GM23338 (cell line): ENCODE results near the gene PYGB. TPM values are rescaled to one million over a fixed set of nuclear protein-coding genes. Genes with fewer than 3 reads are reported as not detected.
"Not testable (repeated sequence)": the region's sequence is repeated elsewhere in the genome, so short reads cannot be mapped to it uniquely, and the experiment has no call there.

ENCODE experiments used
- ATAC-seq: fragments of 200-7000 bp; cut with Tn5 transposase; 3 replicates; pipeline ENCODE4 v1.9.1; 2020
- DNase-seq: peaks from one replicate; pipeline ENCODE4 v3.0.0-alpha.2; 2015; ENCODE audit warnings: low spot score
- H2AFZ ChIP-seq: fragments of 200-600 bp; sonication (generic); 2 replicates; pipeline ENCODE4 v1.8.0; 2016; ENCODE audit warnings: antibody characterized with exemption, mild to moderate bottlenecking, moderate library complexity
- H3F3A ChIP-seq: fragments of 200-600 bp; sonication (generic); replicated peaks from 2 replicates; pipeline ENCODE4 v1.8.0; 2017; ENCODE audit warnings: antibody characterized with exemption, mixed run types, low read depth
- H3K27ac ChIP-seq: fragments of 200-600 bp; sonication (generic); 2 replicates; pipeline ENCODE4 v1.6.1; 2016; ENCODE audit warnings: low read depth
- H3K27me3 ChIP-seq: fragments of 200-600 bp; sonication (generic); 2 replicates; pipeline ENCODE4 v1.8.0; 2016; ENCODE audit warnings: mild to moderate bottlenecking, mixed run types, moderate library complexity; ENCODE audit not compliant: insufficient read depth
- H3K36me3 ChIP-seq: fragments of 200-600 bp; sonication (generic); 2 replicates; pipeline ENCODE4 v1.8.0; 2016; ENCODE audit warnings: mild to moderate bottlenecking; ENCODE audit not compliant: insufficient read depth
- H3K4me1 ChIP-seq: fragments of 200-600 bp; sonication (generic); 2 replicates; pipeline ENCODE4 v1.8.0; 2016; ENCODE audit warnings: mild to moderate bottlenecking, moderate library complexity; ENCODE audit not compliant: insufficient read depth
- H3K4me2 ChIP-seq: fragments of 200-600 bp; sonication (generic); 2 replicates; pipeline ENCODE4 v1.7.1; 2017; ENCODE audit warnings: mixed run types
- H3K4me3 ChIP-seq: fragments of 200-600 bp; sonication (generic); 2 replicates; pipeline ENCODE4 v1.6.1; 2016; ENCODE audit warnings: mixed run types
- H3K79me2 ChIP-seq: fragments of 200-600 bp; sonication (generic); replicated peaks from 2 replicates; pipeline ENCODE4 v1.8.0; 2017; ENCODE audit warnings: mild to moderate bottlenecking; ENCODE audit not compliant: insufficient read depth
- H3K9me2 ChIP-seq: fragments of 200-600 bp; sonication (generic); 2 replicates; pipeline ENCODE4 v1.8.0; 2017; ENCODE audit not compliant: insufficient read depth
- H4K20me1 ChIP-seq: fragments of 200-600 bp; sonication (generic); replicated peaks from 2 replicates; pipeline ENCODE4 v1.8.0; 2017; ENCODE audit warnings: mild to moderate bottlenecking; ENCODE audit not compliant: insufficient read depth
- H3K27ac Mint-ChIP-seq: 2 replicates; pipeline ENCODE4 v1.8.0; 2020; ENCODE audit warnings: inconsistent platforms, mild to moderate bottlenecking, moderate library complexity, mixed read lengths
- H3K27me3 Mint-ChIP-seq: 3 replicates; pipeline ENCODE4 v1.8.0; 2022; ENCODE audit warnings: low read depth, mild to moderate bottlenecking, moderate library complexity, mixed read lengths, inconsistent platforms; ENCODE audit not compliant: insufficient read depth, poor library complexity
- H3K36me3 Mint-ChIP-seq: 3 replicates; pipeline ENCODE4 v1.8.0; 2021; ENCODE audit warnings: low read depth, mild to moderate bottlenecking, inconsistent platforms, moderate library complexity, mixed read lengths
- H3K4me1 Mint-ChIP-seq: 3 replicates; pipeline ENCODE4 v1.8.0; 2020; ENCODE audit warnings: mild to moderate bottlenecking, inconsistent platforms, mixed read lengths
- H3K4me3 Mint-ChIP-seq: 3 replicates; pipeline ENCODE4 v1.8.0; 2021; ENCODE audit warnings: moderate library complexity, mild to moderate bottlenecking, inconsistent platforms, mixed read lengths
- H3K9me3 Mint-ChIP-seq: 3 replicates; pipeline ENCODE4 v1.8.0; 2020; ENCODE audit warnings: moderate library complexity, mild to moderate bottlenecking, inconsistent platforms, mixed read lengths
- CREB1 ChIP-seq: fragments of 250-450 bp; sonication (Bioruptor Pico); IDR thresholded peaks from 2 replicates; pipeline ENCODE4 v1.5.0; 2020; ENCODE audit warnings: low read depth, mild to moderate bottlenecking, moderate library complexity
- CTCF ChIP-seq, 2 experiments: fragments of 200-600 bp in 1 of 2; sonication (generic) in 1 of 2; conservative IDR thresholded peaks; 2 replicates each; pipeline versions ENCODE4 v1.5.1 to v1.6.1; 2016 to 2017; ENCODE audit warnings: antibody characterized with exemption in 2 of 2, low read depth in 2 of 2, mild to moderate bottlenecking in 2 of 2, moderate library complexity in 1 of 2
- ETS1 ChIP-seq: IDR thresholded peaks from 2 replicates; pipeline ENCODE4 v1.6.1; 2016; ENCODE audit warnings: antibody characterized with exemption
- EZH2 ChIP-seq: fragments of 200-600 bp; sonication (generic); IDR thresholded peaks from one replicate; pipeline ENCODE4 v1.8.0; 2017; ENCODE audit warnings: antibody characterized with exemption, mild to moderate bottlenecking, low read depth; ENCODE audit not compliant: unreplicated experiment
- EZH2phosphoT487 ChIP-seq: fragments of 200-600 bp; sonication (generic); IDR thresholded peaks from one replicate; pipeline ENCODE4 v1.8.1; 2018; ENCODE audit warnings: antibody characterized with exemption; ENCODE audit not compliant: unreplicated experiment
- JUNB ChIP-seq: IDR thresholded peaks from one replicate; pipeline ENCODE4 v1.6.1; 2016; ENCODE audit warnings: antibody characterized with exemption; ENCODE audit not compliant: unreplicated experiment
- REST ChIP-seq: IDR thresholded peaks from one replicate; pipeline ENCODE4 v1.6.1; 2018; ENCODE audit warnings: antibody characterized with exemption; ENCODE audit not compliant: unreplicated experiment
- STAT1 ChIP-seq: IDR thresholded peaks from one replicate; pipeline ENCODE4 v1.6.1; 2016; ENCODE audit warnings: antibody characterized with exemption; ENCODE audit not compliant: unreplicated experiment
- ZNF331 ChIP-seq: fragments of 250-450 bp; sonication (Bioruptor Pico); IDR thresholded peaks from 2 replicates; pipeline ENCODE4 v1.5.0; 2020; ENCODE audit warnings: low read depth, mild to moderate bottlenecking, moderate library complexity
- ZNF462 ChIP-seq: fragments of 250-450 bp; sonication (Bioruptor Pico); IDR thresholded peaks from 2 replicates; pipeline ENCODE4 v1.5.0; 2020; ENCODE audit warnings: mild to moderate bottlenecking, moderate library complexity
- polyA plus RNA-seq: library from polyadenylated mRNA; unstranded; fragments of >200 nt; fragmentation: Nextera tagmentation; extraction: Ambion mirVana; gene quantifications from 2 replicates; pipeline ENCODE4 v1.2.1, GENCODE V29; 2016
- total RNA-seq: library from RNA; depleted of rRNA; stranded (reverse); fragments of >200 nt; shearing (Covaris generic); gene quantifications from 2 replicates; pipeline ENCODE4 v1.2.3, GENCODE V29; 2014

The PYGB gene
- total and polyA plus RNA-seq, 2 experiments from 2014 or later, result 15.6 to 64.0 TPM

GRCh38 chr20:25312716-25313115, 64.8 kb downstream of the PYGB start:
- not testable (repeated sequence) for H3K27ac ChIP-seq, H3K27ac Mint-ChIP-seq, H3K4me1 ChIP-seq, H3K4me3 Mint-ChIP-seq, H3F3A ChIP-seq, H3K27me3 ChIP-seq, DNase-seq, ATAC-seq, H3K4me2 ChIP-seq, H3K4me3 ChIP-seq, H2AFZ ChIP-seq, H3K36me3 ChIP-seq, H3K79me2 ChIP-seq, H4K20me1 ChIP-seq, H3K9me2 ChIP-seq, H3K9me3 Mint-ChIP-seq
- Mint-ChIP-seq H3K36me3 (peaks cover 61% of the 10 kb centered on the region), H3K27me3 (peaks cover 15% of the 10 kb centered on the region), H3K4me1 (peaks cover 12% of the 10 kb centered on the region)

GRCh38 chr20:25313593-25313992, 65.7 kb downstream of the PYGB start:
- Histone ChIP-seq H4K20me1 (peaks cover 8% of the 10 kb centered on the region; the same call in 1 of the 2 replicates), H2AFZ (no peak overlapping the region), H3K27ac (no peak overlapping the region), H3K36me3 (no peaks in the 10 kb centered on the region), H3K4me3 (no peak overlapping the region), H3K4me2 (no peak overlapping the region), H3K79me2 (peaks cover 9% of the 10 kb centered on the region), H3K27me3 (no peaks in the 10 kb centered on the region), H3K9me2 (no peaks in the 10 kb centered on the region), H3F3A (no peaks in the 10 kb centered on the region), H3K4me1 (no peaks in the 10 kb centered on the region)
- H3K9me3 Mint-ChIP-seq, result peaks cover 5% of the 10 kb centered on the region; the same call in 2 of the 3 replicates
- ATAC-seq (no peak), DNase-seq (no peak)
- peaks cover 54% of the 10 kb centered on the region for H3K36me3 Mint-ChIP-seq
- H3K27me3 Mint-ChIP-seq, result peaks cover 15% of the 10 kb centered on the region
- no peak overlapping the region for H3K4me3 Mint-ChIP-seq
- peaks cover 12% of the 10 kb centered on the region for H3K4me1 Mint-ChIP-seq
- no peak overlapping the region for H3K27ac Mint-ChIP-seq
- TF ChIP-seq CTCF (conservative IDR thresholded peaks at IDR 0.05; ENCODE audit: low read depth in 2 of 2) (no peak), EZH2phosphoT487 (no peak), STAT1 (no peak), ETS1 (no peak), EZH2 (no peak), CREB1 (CRISPR knock-in tag) (no peak), ZNF462 (no peak), REST (no peak), ZNF331 (no peak), JUNB (no peak)
